Esophagus squamous epithelium (tissue), 5 donors: ENCODE results near the gene SLC7A6OS. TPM values are rescaled to one million over a fixed set of nuclear protein-coding genes. Genes with fewer than 3 reads are reported as not detected.

Experiments
- DNase-seq: peaks from one replicate; lab custom pipeline; 2025; lab: John Stamatoyannopoulos, UW
- H3K27ac ChIP-seq, 4 donors: fragments of 200-600 bp; sonication (generic); one replicate each; pipeline ENCODE4 v1.5.1; 2016 to 2019; ENCODE audit warnings: mild to moderate bottlenecking in 1 of 4
- H3K27me3 ChIP-seq, 4 donors: fragments of 200-600 bp; sonication (generic); 1 replicate in 3 of 4; 2 replicates in 1 of 4; pipeline versions ENCODE4 v1.5.1 to v1.6.0; 2017 to 2021; ENCODE audit warnings: antibody characterized with exemption in 1 of 4
- H3K36me3 ChIP-seq, 3 donors: fragments of 200-600 bp; sonication (generic); one replicate each; pipeline ENCODE4 v1.5.1; 2016 to 2019
- H3K4me1 ChIP-seq, 3 donors: fragments of 200-600 bp; sonication (generic); one replicate each; pipeline ENCODE4 v1.5.1; 2017 to 2019
- H3K4me3 ChIP-seq, 4 donors: fragments of 200-600 bp; sonication (generic); 1 replicate in 3 of 4; 2 replicates in 1 of 4; pipeline ENCODE4 v1.5.1; 2016 to 2019; ENCODE audit warnings: mild to moderate bottlenecking in 2 of 4, moderate library complexity in 1 of 4
- H3K9me3 ChIP-seq, 3 donors: fragments of 200-600 bp; sonication (generic); one replicate each; pipeline ENCODE4 v1.5.1; 2016 to 2019
- CTCF ChIP-seq, 6 experiments: fragments of 450-650 bp in 4 of 6; fragments of 200-600 bp in 2 of 6; sonication (generic) in 2 of 6; IDR thresholded peaks; one replicate each; pipeline ENCODE4 v1.5.1; 2016 to 2019; ENCODE audit warnings: antibody characterized with exemption in 6 of 6, mild to moderate bottlenecking in 4 of 6, moderate library complexity in 4 of 6
- POLR2A ChIP-seq, 4 donors: fragments of 450-650 bp; IDR thresholded peaks; one replicate each; pipeline ENCODE4 v1.6.1; 2017; ENCODE audit warnings: antibody characterized with exemption in 4 of 4, mild to moderate bottlenecking in 4 of 4, moderate library complexity in 3 of 4
- WGBS, 2 donors: methylation state at CpG; one replicate each; pipeline ENCODE4 v1.1.5; 2018; 5-methylcytosine and 5-hydroxymethylcytosine counted together
- intact Hi-C: fragments of 100-400 bp; cut with DNase I; formaldehyde crosslinking; loops from one replicate; pipeline ENCODE4 v1.15.0; 2022
- total RNA-seq, 4 donors: library from RNA; depleted of rRNA; stranded (reverse); fragments of >200 nt; gene quantifications; one replicate each; pipeline ENCODE4 v1.1.0, GENCODE V29; 2016
- donor health status: DM: yes; HTN: yes; CAD: no.

SLC7A6OS gene
- total RNA-seq, 4 donors from 2014 or later, result 4.5 to 16.2 (median 6.7) TPM

- Histone ChIP-seq H3K27me3 (no peaks in the 10 kb centered on the region), H3K4me1 (peaks cover 9 to 79% (median 48%) of the 10 kb centered on the region in 3 donors), H3K36me3 (peaks cover 6 to 47% (median 11%) of the 10 kb centered on the region in 3 donors), H3K9me3 (no peaks in the 10 kb centered on the region), H3K4me3 (no peak overlapping the region), H3K27ac (peak overlapping the region; percentile 18 to 86 (median 64))
- DNase-seq, result no peak
- peak in 1 of 6 experiments; percentile 31 for TF ChIP-seq CTCF (IDR thresholded peaks at IDR 0.05)
- no peak for TF ChIP-seq POLR2A (IDR thresholded peaks at IDR 0.05)
- 73 to 74% methylated on average over 4 to 7 of the region's 11 CpGs for WGBS, 2 donors
- intact Hi-C loops, result no loop called here
Measured at GRCh38 chr16:68287276-68288251, 23.2 kb downstream of the SLC7A6OS start.

GRCh38 chr16:68286153-68287074 lies 24.3 kb downstream of the SLC7A6OS start:
- no peak overlapping the region for H3K4me3 ChIP-seq
- peak overlapping the region in 3 of 4 donors; percentile 55 to 73 (median 70) for H3K27ac ChIP-seq
- peaks cover 0 to 42% (median 11%) of the 10 kb centered on the region in 3 donors for H3K36me3 ChIP-seq
- H3K27me3 ChIP-seq, result no peaks in the 10 kb centered on the region
- no peak for DNase-seq
- intact Hi-C loops, result no loop called here
- TF ChIP-seq POLR2A (IDR thresholded peaks at IDR 0.05) (no peak), CTCF (IDR thresholded peaks at IDR 0.05) (no peak)
- WGBS, 2 donors, result 74 to 75% methylated on average over 11 of the region's 12 CpGs
- no peaks in the 10 kb centered on the region for H3K9me3 ChIP-seq
- peaks cover 9 to 91% (median 52%) of the 10 kb centered on the region in 3 donors for H3K4me1 ChIP-seq

GRCh38 chr16:68285683-68286082 lies 25.1 kb downstream of the SLC7A6OS start:
- Histone ChIP-seq H3K27ac (peak overlapping the region in 3 of 4 donors; percentile 53 to 79 (median 73)), H3K36me3 (peaks cover 0 to 39% (median 4%) of the 10 kb centered on the region in 3 donors), H3K4me3 (no peak overlapping the region), H3K4me1 (peaks cover 9 to 97% (median 51%) of the 10 kb centered on the region in 3 donors), H3K27me3 (no peaks in the 10 kb centered on the region), H3K9me3 (no peaks in the 10 kb centered on the region)
- DNase-seq, result no peak
- intact Hi-C loops, result no loop called here
- TF ChIP-seq CTCF (IDR thresholded peaks at IDR 0.05) (no peak), POLR2A (IDR thresholded peaks at IDR 0.05) (no peak)
- 81 to 95% methylated on average over 2 to 3 of the region's 3 CpGs for WGBS, 2 donors

GRCh38 chr16:68284847-68285246 lies 25.9 kb downstream of the SLC7A6OS start:
- H3K4me1 ChIP-seq, result peaks cover 9 to 89% (median 48%) of the 10 kb centered on the region in 3 donors
- H3K27ac ChIP-seq, result peak overlapping the region in 3 of 4 donors; percentile 53 to 79 (median 73)
- intact Hi-C loops, result no loop called here
- DNase-seq, result no peak
- peaks cover 0 to 33% (median 0%) of the 10 kb centered on the region in 3 donors for H3K36me3 ChIP-seq
- no peaks in the 10 kb centered on the region for H3K9me3 ChIP-seq
- no peak overlapping the region for H3K4me3 ChIP-seq
- H3K27me3 ChIP-seq, result no peaks in the 10 kb centered on the region
- WGBS, 2 donors, result 66 to 80% methylated on average over 5 of the region's 5 CpGs
- no peak for TF ChIP-seq POLR2A (IDR thresholded peaks at IDR 0.05)
- no peak for TF ChIP-seq CTCF (IDR thresholded peaks at IDR 0.05)
